ENCODE measurements around the gene LRRC9. TPM values are rescaled to one million over a fixed set of nuclear protein-coding genes. Genes with fewer than 3 reads are reported as not detected.
"Not testable (repeated sequence)": the region's sequence is repeated elsewhere in the genome, so short reads cannot be mapped to it uniquely, and the experiment has no call there.

The LRRC9 gene
- total RNA-seq, 2 donors from 2014 or later = 0.06 to 0.34 TPM

GRCh38 chr14:60021619-60022018 lies 101.7 kb downstream of the LRRC9 start:
- intact Hi-C loops (cut with DNase I, micrococcal nuclease) = no loop called here
- ATAC-seq (no peak), DNase-seq (no peak)

- peak; percentile 40 for ATAC-seq
- intact Hi-C loops (cut with DNase I, micrococcal nuclease) = no loop called here
- no peak for DNase-seq
These were observed 105.6 kb downstream of the LRRC9 start for GRCh38 chr14:60025571-60025970.

- ATAC-seq (no peak), DNase-seq (no peak)
- intact Hi-C loops (cut with DNase I, micrococcal nuclease) = no loop called here
These were observed 115.2 kb downstream of the LRRC9 start for GRCh38 chr14:60035177-60035576.

GRCh38 chr14:60047976-60048375 lies 128.0 kb downstream of the LRRC9 start:
- intact Hi-C loops (cut with DNase I, micrococcal nuclease); DNase-seq; ATAC-seq: not testable (repeated sequence)

GRCh38 chr14:60051721-60052221 lies 131.8 kb downstream of the LRRC9 start:
- intact Hi-C loops (cut with DNase I, micrococcal nuclease) = no loop called here
- ATAC-seq (no peak), DNase-seq (no peak)

GRCh38 chr14:60058087-60058486 lies 138.1 kb downstream of the LRRC9 start:
- DNase-seq = no peak
- no peak for ATAC-seq
- intact Hi-C loops (cut with DNase I, micrococcal nuclease) = no loop called here

- no peak for ATAC-seq
- intact Hi-C loops (cut with DNase I, micrococcal nuclease) = no loop called here
- DNase-seq = no peak
These were observed 141.4 kb downstream of the LRRC9 start for GRCh38 chr14:60061371-60061770.

GRCh38 chr14:60064491-60065072 lies 144.6 kb downstream of the LRRC9 start:
- no peak for DNase-seq
- ATAC-seq = no peak
- intact Hi-C loops (cut with DNase I, micrococcal nuclease) = loop anchor here in 1 of 2 donors (2.0 kb wide), 1 partner anchor 120 kb away; no protein-coding TSS in a partner anchor

- ATAC-seq (no peak), DNase-seq (no peak)
- intact Hi-C loops (cut with DNase I, micrococcal nuclease) = no loop called here
These were observed 147.9 kb downstream of the LRRC9 start for GRCh38 chr14:60067882-60068281.

GRCh38 chr14:60079723-60080122 lies 159.8 kb downstream of the LRRC9 start:
- no peak for ATAC-seq
- intact Hi-C loops (cut with DNase I, micrococcal nuclease) = no loop called here
- DNase-seq = no peak

GRCh38 chr14:60085085-60085484 lies 165.1 kb downstream of the LRRC9 start:
- intact Hi-C loops (cut with DNase I, micrococcal nuclease) = no loop called here
- ATAC-seq (no peak), DNase-seq (no peak)

GRCh38 chr14:60085693-60086092 lies 165.7 kb downstream of the LRRC9 start:
- ATAC-seq (no peak), DNase-seq (no peak)
- intact Hi-C loops (cut with DNase I, micrococcal nuclease) = no loop called here

GRCh38 chr14:60087668-60088067 lies 167.7 kb downstream of the LRRC9 start:
- ATAC-seq = no peak
- intact Hi-C loops (cut with DNase I, micrococcal nuclease) = no loop called here
- no peak for DNase-seq

- intact Hi-C loops (cut with DNase I, micrococcal nuclease) = no loop called here
- DNase-seq (no peak), ATAC-seq (no peak)
These were observed 169.3 kb downstream of the LRRC9 start for GRCh38 chr14:60089221-60089620.

GRCh38 chr14:60090864-60091519 lies 171.0 kb downstream of the LRRC9 start:
- ATAC-seq (peak; percentile 5), DNase-seq (peak; percentile 46)
- intact Hi-C loops (cut with DNase I, micrococcal nuclease) = loop anchor here in 1 of 2 donors (2.0 kb wide), 1 partner anchor 76 kb away; no protein-coding TSS in a partner anchor

GRCh38 chr14:60091550-60092525 lies 171.9 kb downstream of the LRRC9 start, which contains the start of gene PCNX4:
Gene PCNX4, plus strand, starts transcription at chr14:60091923. Its CDS starts 15,716 bp downstream, at chr14:60107639.
- intact Hi-C loops (cut with DNase I, micrococcal nuclease) = loop anchor here in 1 of 2 donors (2.0 kb wide), 1 partner anchor 75 kb away; no protein-coding TSS in a partner anchor
- ATAC-seq (peak; percentile 94), DNase-seq (peak; percentile 97)

- DNase-seq (peak in 1 of 2 donors; percentile 35), ATAC-seq (peak; percentile 10)
- intact Hi-C loops (cut with DNase I, micrococcal nuclease) = no loop called here
These were observed 172.6 kb downstream of the LRRC9 start for GRCh38 chr14:60092526-60092920.

- DNase-seq (no peak), ATAC-seq (no peak)
- intact Hi-C loops (cut with DNase I, micrococcal nuclease) = no loop called here
These were observed 173.1 kb downstream of the LRRC9 start for GRCh38 chr14:60093080-60093479.

GRCh38 chr14:60093606-60094005 lies 173.7 kb downstream of the LRRC9 start:
- intact Hi-C loops (cut with DNase I, micrococcal nuclease) = no loop called here
- ATAC-seq (no peak), DNase-seq (no peak)

Measured in left colon (tissue), 2 donors.